Measurements from ENCODE around the gene ZNF57. TPM values are rescaled to one million over a fixed set of nuclear protein-coding genes. Genes with fewer than 3 reads are reported as not detected.
"Not testable (repeated sequence)": the region's sequence is repeated elsewhere in the genome, so short reads cannot be mapped to it uniquely, and the experiment has no call there.

Gene ZNF57
- total RNA-seq, 3 donors from 2014 or later (not counting 1 experiment from before 2014, with no cell fraction given), result 4.4 to 7.5 (median 4.7) TPM

DNA sequence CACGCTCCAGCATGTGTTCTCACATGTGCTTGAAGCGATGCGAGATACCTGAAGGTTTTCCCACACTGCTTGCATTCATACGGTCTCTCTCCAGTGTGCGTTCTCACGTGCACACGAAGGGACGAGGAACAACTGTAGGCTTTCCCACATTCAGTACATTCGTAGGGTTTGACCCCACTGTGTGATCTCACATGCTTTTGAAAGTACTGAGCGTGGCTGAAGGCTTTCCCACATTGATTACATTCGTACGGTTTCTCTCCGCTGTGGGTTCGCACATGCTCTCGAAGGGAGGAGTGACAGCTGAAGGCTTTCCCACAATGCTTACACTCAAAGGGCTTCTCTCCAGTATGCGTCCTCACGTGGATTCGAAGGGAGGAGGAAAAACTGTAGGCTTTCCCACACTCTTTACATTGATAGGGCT is 32.8 kb downstream of the ZNF57 start:
- peaks cover 24% of the 10 kb centered on the region for H3K36me3 ChIP-seq (ENCODE audit: control insufficient read depth, insufficient read depth, low read length)
- no peaks in the 10 kb centered on the region for H3K4me1 Mint-ChIP-seq
- H3K36me3 Mint-ChIP-seq, result peaks cover 32% of the 10 kb centered on the region
- no peaks in the 10 kb centered on the region for H3K27me3 Mint-ChIP-seq (ENCODE audit: low read depth in 2 of 2)
- WGBS (ENCODE audit: insufficient coverage), result 98% methylated on average over 18 of the region's 18 CpGs
- peaks cover 31% of the 10 kb centered on the region for H3K9me3 ChIP-seq (ENCODE audit: control insufficient read depth, insufficient read depth, low read length)
- H3K4me1 ChIP-seq (ENCODE audit: control insufficient read depth, insufficient read depth, low read length), result no peaks in the 10 kb centered on the region
- no peak overlapping the region for H3K27ac ChIP-seq (ENCODE audit: low read length)
- H3K4me3 ChIP-seq (ENCODE audit: low read length), result no peak overlapping the region
- peaks cover 13 to 14% of the 10 kb centered on the region in 2 donors for H3K9me3 Mint-ChIP-seq
- no peaks in the 10 kb centered on the region for H3K27me3 ChIP-seq (ENCODE audit: control insufficient read depth, insufficient read depth, low read length)
- intact Hi-C loops (cut with micrococcal nuclease), result no loop called here
- ATAC-seq (no peak), DNase-seq (no peak)
- TF ChIP-seq, protein P1, sequence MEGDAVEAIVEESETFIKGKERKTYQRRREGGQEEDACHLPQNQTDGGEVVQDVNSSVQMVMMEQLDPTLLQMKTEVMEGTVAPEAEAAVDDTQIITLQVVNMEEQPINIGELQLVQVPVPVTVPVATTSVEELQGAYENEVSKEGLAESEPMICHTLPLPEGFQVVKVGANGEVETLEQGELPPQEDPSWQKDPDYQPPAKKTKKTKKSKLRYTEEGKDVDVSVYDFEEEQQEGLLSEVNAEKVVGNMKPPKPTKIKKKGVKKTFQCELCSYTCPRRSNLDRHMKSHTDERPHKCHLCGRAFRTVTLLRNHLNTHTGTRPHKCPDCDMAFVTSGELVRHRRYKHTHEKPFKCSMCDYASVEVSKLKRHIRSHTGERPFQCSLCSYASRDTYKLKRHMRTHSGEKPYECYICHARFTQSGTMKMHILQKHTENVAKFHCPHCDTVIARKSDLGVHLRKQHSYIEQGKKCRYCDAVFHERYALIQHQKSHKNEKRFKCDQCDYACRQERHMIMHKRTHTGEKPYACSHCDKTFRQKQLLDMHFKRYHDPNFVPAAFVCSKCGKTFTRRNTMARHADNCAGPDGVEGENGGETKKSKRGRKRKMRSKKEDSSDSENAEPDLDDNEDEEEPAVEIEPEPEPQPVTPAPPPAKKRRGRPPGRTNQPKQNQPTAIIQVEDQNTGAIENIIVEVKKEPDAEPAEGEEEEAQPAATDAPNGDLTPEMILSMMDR (IDR thresholded peaks at IDR 0.05), result no peak
- no peak overlapping the region for H3K27ac Mint-ChIP-seq
- no peak overlapping the region for H3K4me3 Mint-ChIP-seq

DNA sequence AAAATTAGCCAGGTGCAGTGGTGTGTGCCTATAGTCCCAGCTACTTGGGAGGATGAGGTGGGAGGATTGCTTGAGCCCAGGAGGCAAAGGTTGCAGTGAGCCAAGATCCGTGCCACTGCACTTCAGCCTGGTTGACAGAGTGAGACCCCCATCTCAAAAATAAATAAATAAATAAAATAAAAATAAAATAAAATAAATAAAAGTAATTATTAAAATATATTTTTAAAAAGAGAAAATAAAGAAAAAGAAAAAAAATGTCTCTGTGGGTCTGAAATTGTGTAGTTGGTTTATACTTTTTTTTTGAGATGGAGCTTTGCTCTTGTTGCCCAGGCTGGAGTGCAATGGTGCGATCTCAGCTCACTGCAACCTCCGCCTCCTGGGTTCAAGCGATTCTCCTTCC is 35.1 kb downstream of the ZNF57 start:
- Histone ChIP-seq H3K36me3 (ENCODE audit: control insufficient read depth, insufficient read depth, low read length) (peaks cover 27% of the 10 kb centered on the region), H3K9me3 (ENCODE audit: control insufficient read depth, insufficient read depth, low read length) (peaks cover 31% of the 10 kb centered on the region)
- Mint-ChIP-seq H3K9me3 (peaks cover 9 to 10% of the 10 kb centered on the region in 2 donors), H3K36me3 (peaks cover 26% of the 10 kb centered on the region)
- intact Hi-C loops (cut with micrococcal nuclease); H3K27me3 Mint-ChIP-seq (ENCODE audit: low read depth in 2 of 2); ATAC-seq; H3K4me1 ChIP-seq (ENCODE audit: control insufficient read depth, insufficient read depth, low read length); DNase-seq; H3K4me3 ChIP-seq (ENCODE audit: low read length); H3K27ac Mint-ChIP-seq; H3K4me3 Mint-ChIP-seq; H3K27me3 ChIP-seq (ENCODE audit: control insufficient read depth, insufficient read depth, low read length); H3K4me1 Mint-ChIP-seq; H3K27ac ChIP-seq (ENCODE audit: low read length): not testable (repeated sequence)
- WGBS (ENCODE audit: insufficient coverage), result 96% methylated on average over 3 of the region's 4 CpGs

DNA sequence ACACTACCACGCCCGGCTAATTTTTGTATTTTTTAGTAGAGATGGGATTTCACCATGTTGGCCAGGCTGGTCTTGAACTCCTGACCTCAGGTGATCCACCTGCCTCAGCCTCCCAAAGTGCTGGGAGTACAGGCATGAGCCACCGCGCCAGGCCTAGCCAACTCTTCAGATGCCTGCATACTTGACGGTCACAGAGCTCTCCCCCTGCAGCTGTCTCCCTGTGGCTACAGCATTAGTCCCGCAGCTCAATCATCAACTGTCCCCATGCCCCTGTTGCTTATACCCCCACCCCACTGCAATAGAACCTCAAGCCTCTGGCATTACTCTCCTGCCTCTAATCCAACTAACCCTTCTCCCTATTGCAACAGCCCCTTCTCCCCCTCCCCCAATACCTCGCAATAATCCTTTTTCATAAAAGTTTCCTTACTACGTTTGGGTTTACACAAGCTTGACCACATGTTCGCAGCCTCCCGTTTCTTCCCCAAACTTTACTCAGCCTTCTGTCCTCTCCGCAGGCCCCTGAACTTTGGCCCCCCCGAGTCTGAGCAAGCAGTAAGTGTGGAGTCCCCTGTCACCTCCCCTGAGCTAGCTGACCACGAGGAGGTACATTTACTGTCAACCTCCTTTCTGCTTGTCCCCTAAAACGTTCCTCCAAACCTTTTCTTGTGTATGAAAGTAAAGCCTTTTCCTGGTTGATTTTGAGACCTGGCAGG is 42.4 kb downstream of the ZNF57 start:
- peaks cover 16% of the 10 kb centered on the region for H3K4me1 ChIP-seq (ENCODE audit: control insufficient read depth, insufficient read depth, low read length)
- intact Hi-C loops (cut with micrococcal nuclease), result no loop called here
- WGBS (ENCODE audit: insufficient coverage), result 91% methylated on average over 14 of the region's 14 CpGs
- no peaks in the 10 kb centered on the region for H3K9me3 ChIP-seq (ENCODE audit: control insufficient read depth, insufficient read depth, low read length)
- no peaks in the 10 kb centered on the region for H3K9me3 Mint-ChIP-seq
- peaks cover 13 to 22% of the 10 kb centered on the region in 2 donors for H3K4me1 Mint-ChIP-seq
- H3K36me3 Mint-ChIP-seq, result no peaks in the 10 kb centered on the region
- H3K27ac Mint-ChIP-seq, result peak overlapping the region in 1 of 2 donors; percentile 14
- H3K27me3 Mint-ChIP-seq (ENCODE audit: low read depth in 2 of 2), result no peaks in the 10 kb centered on the region
- TF ChIP-seq, protein P1 (IDR thresholded peaks at IDR 0.05), result no peak
- peak overlapping the region; percentile 61 for H3K4me3 Mint-ChIP-seq
- no peak for DNase-seq
- H3K36me3 ChIP-seq (ENCODE audit: control insufficient read depth, insufficient read depth, low read length), result peaks cover 3% of the 10 kb centered on the region
- H3K4me3 ChIP-seq (ENCODE audit: low read length), result no peak overlapping the region
- ATAC-seq, result no peak
- no peaks in the 10 kb centered on the region for H3K27me3 ChIP-seq (ENCODE audit: control insufficient read depth, insufficient read depth, low read length)
- no peak overlapping the region for H3K27ac ChIP-seq (ENCODE audit: low read length)

DNA sequence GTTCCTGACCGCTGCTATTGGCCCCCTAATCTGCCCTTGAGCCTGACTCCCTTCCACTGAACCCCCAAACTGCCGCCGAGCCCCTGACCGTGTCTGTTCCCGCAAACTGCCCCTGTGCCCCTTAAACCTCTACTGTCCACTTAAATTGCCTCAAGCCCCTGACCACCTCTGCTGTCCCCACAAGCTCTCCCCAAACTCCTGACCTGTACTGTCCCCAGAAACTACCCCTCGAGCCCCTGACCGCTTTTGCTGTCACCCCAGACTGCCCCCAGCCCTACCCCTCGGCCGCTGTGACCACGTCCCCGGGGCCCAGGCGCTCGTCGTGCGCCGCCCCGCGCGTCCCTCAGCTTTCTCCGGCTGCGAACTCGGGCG is 43.7 kb downstream of the ZNF57 start:
- DNase-seq (no peak), ATAC-seq (no peak)
- H3K4me1 ChIP-seq (ENCODE audit: control insufficient read depth, insufficient read depth, low read length), result peaks cover 17% of the 10 kb centered on the region
- Mint-ChIP-seq H3K27ac (peak overlapping the region; percentile 95 to 99), H3K9me3 (no peaks in the 10 kb centered on the region), H3K4me3 (peak overlapping the region; percentile 97), H3K36me3 (no peaks in the 10 kb centered on the region), H3K4me1 (peaks cover 20 to 29% of the 10 kb centered on the region in 2 donors), H3K27me3 (ENCODE audit: low read depth in 2 of 2) (no peaks in the 10 kb centered on the region)
- no peaks in the 10 kb centered on the region for H3K9me3 ChIP-seq (ENCODE audit: control insufficient read depth, insufficient read depth, low read length)
- 4% methylated on average over 23 of the region's 23 CpGs for WGBS (ENCODE audit: insufficient coverage)
- H3K36me3 ChIP-seq (ENCODE audit: control insufficient read depth, insufficient read depth, low read length), result peaks cover 2% of the 10 kb centered on the region
- no peaks in the 10 kb centered on the region for H3K27me3 ChIP-seq (ENCODE audit: control insufficient read depth, insufficient read depth, low read length)
- peak overlapping the region; percentile 97 for H3K27ac ChIP-seq (ENCODE audit: low read length)
- peak overlapping the region; percentile 99 for H3K4me3 ChIP-seq (ENCODE audit: low read length)
- TF ChIP-seq, protein P1 (IDR thresholded peaks at IDR 0.05), result no peak
- intact Hi-C loops (cut with micrococcal nuclease), result no loop called here

Measured in natural killer cell (primary cell).